GOT3 (cell line): ENCODE measurements around the gene MFSD6.

Experiments used
- DNase-seq: peaks from one replicate; lab custom pipeline; 2025; ENCODE audit warnings: mixed read lengths; lab: John Stamatoyannopoulos, UW

Gene MFSD6

DNA sequence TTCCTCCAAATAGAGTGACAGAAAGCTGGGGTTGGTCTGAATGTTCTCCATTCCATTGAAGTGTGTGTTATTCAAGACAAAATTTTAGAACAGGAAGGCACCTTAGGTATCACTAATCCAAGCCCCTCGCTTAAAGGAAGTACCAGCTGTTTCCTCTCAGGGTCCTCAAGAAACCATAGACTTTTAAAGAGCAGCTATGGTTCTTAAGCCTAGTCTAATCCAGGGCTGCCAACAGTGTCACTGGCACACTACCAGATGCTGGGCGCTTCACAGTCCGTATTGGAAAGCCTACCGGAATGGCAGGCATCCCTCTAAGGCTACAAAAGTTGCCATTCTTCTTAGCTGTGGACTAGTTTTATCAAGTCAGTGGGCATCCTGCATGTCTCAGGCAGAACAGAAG, 124.4 kb downstream of the MFSD6 start:
- DNase-seq, result no peak

DNA sequence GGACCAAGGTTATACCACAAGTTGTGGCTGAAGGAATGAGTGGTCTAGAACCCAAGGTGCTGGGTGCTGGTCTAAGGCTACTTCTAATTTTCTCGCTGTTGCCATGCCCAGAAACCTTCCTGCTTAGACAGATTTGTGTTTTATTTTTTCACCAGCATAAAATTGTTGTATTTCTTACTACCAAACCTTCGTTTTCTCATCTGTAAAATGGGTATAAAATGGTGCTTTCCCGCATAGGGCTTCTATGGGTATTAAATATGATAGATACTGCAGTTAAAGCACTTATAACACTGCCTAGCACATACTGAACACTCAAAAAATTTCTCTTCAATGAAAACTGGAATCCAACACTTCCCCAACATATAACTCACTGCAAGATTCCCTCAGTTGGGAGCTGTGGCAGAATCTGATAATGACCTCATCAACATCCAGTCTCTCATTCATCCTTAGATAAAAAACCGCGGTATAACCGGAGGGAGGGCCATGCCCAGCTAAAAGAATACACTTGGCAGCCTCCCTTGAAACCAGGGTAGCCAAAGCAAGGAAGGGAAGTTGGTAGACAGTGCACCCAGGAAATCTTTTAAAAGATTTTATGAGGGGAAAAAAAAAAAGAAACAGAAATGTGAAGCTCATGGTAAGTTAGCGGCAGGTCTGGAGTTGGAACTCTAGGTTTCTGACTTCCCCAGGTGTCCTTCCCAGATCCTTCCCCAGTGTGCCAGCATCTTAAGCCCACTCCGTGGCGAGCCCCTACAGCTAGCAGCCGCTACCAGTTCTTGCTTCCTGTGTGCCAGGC, 125.2 kb downstream of the MFSD6 start:
- DNase-seq, result no peak

DNA sequence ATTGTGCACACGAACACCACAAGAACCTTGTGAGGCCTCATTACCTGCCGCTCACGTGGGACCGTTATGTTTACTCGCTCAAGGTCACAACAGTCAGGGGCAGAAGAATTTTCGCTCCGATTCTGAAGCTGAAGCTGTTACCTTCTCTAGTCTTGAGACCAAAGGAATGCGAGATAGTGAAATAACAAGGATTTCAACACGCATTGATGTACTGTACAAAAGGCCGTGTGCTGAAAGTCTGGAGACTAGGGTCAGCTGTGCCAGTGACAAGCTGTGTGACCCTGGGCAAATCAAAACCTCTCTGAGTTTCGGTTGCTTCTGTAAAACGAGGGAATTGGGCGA, 125.8 kb downstream of the MFSD6 start:
- DNase-seq, result no peak

DNA sequence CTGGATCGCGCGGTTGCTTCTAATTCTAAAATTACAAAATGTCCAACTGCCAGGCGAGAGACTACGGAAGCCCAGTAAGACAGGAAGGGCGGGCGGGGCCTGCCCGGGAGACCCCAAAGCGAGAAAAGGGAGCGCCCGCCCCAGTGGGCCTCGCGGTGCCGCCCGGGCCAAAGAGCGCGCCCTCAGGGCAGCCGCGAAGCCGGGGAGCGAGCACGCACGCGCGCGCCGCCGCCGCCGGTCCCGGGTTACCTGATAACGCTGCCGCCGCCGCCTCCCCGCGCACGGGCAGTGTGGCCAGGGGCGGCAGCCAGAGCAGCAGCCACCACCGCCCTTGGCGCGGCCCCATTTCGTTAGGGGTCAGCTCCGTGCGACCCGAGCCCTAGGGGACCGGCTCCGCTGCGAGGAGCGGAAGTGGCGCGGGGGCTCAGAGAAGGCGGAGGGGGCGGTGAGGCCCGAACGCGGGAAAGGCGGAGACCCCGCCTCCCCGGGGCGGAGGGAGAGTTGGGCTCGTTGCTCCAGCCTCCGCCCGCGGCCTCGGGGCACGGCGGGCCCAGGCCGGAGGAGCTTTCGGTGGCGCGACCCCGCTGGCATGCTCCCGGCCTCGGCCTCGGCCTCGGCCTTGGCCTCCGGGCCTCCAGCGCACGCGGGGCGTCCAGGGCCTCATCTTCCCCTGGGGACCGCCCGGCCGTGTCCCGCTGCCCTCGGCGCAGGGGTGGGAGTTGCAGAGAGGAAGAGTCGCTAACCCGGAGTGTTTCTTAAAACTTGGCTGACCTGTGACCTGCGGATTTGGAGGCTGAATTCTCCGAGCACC, 126.4 kb downstream of the MFSD6 start, which contains the start of gene NEMP2:
TSS of gene NEMP2 (minus strand) at position 413 of the 811 bp plus-strand sequence. CDS start at position 346, 67 bp downstream.
- DNase-seq, result peak; percentile 61

DNA sequence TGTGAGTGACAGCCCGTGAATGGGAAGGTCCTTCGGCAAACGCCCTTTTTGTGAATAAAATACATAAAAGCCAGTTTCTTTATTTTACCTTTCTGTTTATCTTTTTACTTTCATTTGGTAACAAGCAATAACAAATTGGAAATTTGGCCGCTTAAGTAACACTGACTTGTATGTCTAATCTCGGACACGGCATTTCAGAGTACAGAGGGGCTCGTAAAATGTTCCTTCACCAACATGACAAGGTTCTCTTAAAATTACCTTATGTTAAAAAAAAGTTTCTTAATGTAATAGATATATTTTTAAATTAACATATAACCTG, 126.9 kb downstream of the MFSD6 start:
- DNase-seq, result no peak

DNA sequence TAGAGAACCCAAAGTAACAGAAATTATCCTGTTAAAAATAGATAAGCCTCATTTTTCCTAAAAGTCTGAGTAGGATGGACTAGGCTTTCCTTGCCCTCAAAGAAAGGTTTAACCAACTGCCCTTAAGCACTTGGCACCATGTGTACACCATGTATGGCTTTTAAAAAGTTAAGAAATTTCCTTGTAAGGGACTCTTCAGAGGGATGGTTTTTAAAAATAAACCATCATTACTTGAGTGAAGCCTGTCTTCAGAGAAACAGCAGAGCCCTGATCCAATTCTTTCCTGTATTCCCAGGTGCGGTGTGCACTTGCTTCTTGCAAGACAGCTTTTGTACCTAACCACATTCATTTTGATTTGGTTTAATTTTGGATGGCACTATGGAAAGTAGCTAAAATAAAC, 127.4 kb downstream of the MFSD6 start:
- DNase-seq, result no peak

DNA sequence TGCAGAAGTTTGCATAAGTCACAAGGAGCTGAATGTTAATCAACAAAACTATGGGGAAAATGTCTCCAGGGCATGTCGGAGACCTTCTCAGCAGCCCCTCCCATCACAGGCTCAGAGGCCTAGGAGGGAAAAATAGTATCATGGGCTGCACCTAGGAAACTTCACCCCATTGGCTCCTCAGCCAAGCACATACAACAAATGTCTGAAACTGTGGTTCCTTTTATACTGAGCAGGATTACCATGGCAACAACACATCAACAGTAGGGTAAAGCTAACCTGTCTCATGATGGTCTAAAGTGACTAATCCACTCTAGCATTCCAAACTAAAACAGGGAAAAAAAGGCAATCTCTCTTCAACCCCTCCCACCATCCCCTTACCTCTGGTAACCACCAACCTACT, 129.6 kb downstream of the MFSD6 start:
- no peak for DNase-seq

DNA sequence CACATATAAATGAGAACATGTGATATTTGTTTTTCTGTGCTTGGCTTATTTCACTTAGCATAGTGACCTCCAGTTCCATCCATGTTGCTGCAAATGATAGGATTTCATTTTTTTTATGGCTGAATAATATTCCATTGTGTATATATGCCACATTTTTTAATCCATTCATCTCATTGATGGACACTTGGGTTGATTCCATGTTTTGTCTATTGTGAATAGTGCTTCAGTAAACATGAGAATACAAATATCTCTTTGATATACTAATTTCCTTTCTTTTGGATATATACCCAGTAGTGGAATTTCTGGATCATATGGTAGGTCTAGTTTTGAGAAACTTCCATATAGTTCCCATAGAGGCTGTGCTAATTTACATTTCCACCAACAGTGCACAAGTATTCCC, 130.0 kb downstream of the MFSD6 start:
- no peak for DNase-seq

DNA sequence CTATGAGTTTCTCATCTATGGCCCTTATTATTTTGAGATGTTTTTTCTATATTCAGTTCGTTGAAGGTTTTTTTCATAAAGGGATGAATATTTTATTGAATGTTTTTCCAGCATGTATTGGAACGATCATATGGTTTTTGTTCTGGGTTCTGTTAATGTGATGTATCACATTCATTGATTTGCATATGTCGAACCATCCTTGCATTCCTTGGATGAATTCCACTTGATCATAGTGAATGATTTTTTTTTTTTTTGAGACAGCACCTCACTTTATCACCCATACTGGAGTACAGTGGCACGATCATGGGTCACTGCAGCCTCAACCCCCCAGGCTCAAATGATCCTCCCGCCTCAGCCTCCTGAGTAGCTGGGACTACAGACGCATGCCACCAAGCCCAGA, 131.9 kb downstream of the MFSD6 start:
- DNase-seq, result no peak

DNA sequence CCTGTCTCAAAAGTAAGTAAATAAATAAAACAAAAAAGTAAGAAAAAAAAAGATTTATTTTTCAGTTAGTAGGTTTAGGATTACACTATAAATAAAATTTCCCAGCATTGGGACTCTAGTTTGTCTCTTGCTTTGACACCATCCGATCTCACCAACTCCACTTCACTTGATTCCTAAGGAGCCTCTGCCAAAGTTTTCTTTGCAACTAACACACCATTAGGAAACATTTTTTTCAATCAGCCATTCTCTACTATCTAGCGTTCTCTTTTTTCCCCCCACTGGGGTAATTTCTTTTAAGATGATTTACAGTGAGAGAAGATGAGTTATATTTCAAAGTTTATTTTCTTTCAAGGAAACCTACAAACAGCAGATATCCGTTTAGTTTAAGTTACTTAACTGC, 136.9 kb downstream of the MFSD6 start:
- DNase-seq, result no peak

DNA sequence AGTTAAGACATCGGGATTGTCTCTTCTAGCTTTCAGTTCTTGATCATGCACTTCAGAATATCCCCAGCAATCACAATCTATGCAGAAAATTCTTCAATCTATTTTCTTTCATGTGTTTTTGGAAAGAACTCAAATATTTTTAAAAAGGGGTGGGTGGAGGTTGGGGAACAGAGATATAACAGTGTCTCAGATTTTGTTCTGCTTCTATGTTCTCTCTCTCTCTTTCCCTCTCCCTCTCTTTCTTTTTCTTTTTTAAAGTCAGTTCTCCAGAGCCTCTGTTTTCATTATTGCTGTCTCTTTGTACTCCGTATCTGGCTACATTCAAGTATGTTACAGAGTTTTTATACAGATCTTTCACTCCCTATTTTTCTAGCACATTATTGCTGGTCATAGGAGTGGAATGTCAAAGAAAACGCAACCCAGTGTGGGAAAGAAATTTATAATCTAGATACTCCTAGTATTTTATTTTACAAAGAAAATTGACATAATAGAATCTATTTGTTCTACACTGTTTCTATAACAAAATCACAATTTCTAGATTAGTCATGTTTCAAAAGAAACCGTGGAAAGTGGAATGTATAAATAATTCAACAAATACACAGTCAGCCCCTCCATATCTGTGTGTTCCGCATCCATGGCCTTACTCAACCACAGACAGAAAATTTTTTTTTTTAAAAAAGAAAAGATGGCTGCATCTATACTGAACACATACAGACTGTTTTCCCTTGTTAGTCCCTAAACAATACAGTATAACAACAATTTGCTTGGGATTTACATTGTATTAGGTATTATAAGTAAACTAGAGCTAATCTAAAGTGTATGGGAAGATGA, 137.6 kb downstream of the MFSD6 start:
- no peak for DNase-seq

DNA sequence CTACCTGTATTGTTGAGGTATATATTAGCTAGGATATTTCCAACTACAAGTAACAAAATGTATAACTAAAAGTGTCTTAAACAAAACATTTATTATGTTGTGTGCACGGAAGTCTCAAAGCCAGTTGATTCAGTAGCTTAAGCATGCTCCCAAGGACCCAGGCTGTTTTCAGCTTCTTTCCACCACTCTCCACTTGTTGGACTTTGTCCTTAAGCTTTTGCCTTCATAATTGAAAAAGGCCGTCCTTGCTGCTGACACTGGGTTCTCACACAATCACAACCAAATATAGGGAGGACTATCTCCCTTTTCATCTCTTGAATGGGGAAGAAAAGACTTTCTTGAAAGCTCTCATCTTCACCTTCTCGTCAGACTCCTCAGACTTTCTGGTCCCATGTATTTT, 138.6 kb downstream of the MFSD6 start:
- no peak for DNase-seq

DNA sequence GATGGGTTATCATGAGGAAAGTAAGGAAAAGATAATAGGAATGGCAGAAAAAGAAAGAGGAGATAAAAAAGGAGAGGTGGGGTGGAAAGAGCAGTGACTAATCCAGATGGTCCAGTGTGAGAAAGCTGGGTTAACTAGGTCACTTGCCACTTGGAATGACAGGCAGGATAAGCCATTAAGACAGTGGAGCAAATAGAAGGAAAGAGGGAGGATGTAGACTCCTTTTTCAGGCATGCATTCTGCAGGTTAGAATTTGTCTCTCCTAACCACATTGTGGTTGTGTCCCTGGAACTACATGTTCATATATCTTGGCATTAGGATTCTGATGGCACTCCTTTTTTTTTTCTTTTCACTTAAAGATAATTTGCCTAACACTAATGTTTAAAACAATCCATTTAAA, 139.7 kb downstream of the MFSD6 start:
- no peak for DNase-seq

DNA sequence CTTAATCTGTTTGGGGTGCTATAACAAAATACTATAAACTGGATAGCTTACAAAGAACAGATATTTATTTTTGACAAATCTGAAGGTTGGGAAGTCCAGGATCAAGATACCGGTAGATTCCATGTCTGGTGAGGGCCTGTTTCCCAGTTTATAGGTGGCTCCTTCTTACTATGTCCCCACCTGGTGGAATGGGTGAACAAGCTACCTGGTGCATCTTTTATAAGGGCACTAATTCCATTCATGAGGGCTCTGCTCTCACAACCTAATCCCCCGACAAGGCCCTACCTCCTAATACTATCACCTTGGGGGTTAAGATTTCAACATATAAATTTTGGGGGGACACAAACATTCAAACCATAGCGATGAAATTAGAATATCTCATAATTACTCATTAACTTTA, 142.0 kb downstream of the MFSD6 start:
- DNase-seq, result no peak
